Activated naive CD4-positive, alpha-beta T cell (primary cell): ENCODE results near the gene ABHD2.
"Not testable (repeated sequence)": the region's sequence is repeated elsewhere in the genome, so short reads cannot be mapped to it uniquely, and the experiment has no call there.

ENCODE experiments used
- DNase-seq, 4 experiments: peaks; one replicate each; lab custom pipeline; 2025; lab: John Stamatoyannopoulos, UW

Gene ABHD2

GRCh38 chr15:89075101-89075640 lies 13.1 kb upstream of the ABHD2 start:
- no peak for DNase-seq

DNA sequence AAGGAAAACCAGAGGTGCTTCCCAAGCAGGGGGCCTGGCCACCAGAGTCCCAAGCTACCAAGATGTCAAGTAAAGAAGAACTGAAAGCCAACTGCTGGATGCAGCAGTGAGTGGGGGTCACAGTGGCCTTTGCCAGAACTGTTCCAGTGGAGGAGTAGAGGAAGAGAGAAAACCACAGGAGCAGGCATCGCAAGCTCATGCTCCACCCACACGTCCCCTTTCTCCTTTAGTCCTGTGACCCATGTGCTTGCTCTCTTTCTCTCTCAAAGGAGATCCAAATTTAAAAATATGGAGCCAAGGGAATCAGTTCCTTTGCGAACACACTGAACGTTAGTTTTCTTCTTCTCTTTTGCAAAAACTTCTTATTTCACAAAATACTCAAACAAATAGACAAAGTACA lies 12.4 kb upstream of the ABHD2 start:
- DNase-seq: no peak

GRCh38 chr15:89077750-89078149 lies 10.5 kb upstream of the ABHD2 start:
- no peak for DNase-seq

DNA sequence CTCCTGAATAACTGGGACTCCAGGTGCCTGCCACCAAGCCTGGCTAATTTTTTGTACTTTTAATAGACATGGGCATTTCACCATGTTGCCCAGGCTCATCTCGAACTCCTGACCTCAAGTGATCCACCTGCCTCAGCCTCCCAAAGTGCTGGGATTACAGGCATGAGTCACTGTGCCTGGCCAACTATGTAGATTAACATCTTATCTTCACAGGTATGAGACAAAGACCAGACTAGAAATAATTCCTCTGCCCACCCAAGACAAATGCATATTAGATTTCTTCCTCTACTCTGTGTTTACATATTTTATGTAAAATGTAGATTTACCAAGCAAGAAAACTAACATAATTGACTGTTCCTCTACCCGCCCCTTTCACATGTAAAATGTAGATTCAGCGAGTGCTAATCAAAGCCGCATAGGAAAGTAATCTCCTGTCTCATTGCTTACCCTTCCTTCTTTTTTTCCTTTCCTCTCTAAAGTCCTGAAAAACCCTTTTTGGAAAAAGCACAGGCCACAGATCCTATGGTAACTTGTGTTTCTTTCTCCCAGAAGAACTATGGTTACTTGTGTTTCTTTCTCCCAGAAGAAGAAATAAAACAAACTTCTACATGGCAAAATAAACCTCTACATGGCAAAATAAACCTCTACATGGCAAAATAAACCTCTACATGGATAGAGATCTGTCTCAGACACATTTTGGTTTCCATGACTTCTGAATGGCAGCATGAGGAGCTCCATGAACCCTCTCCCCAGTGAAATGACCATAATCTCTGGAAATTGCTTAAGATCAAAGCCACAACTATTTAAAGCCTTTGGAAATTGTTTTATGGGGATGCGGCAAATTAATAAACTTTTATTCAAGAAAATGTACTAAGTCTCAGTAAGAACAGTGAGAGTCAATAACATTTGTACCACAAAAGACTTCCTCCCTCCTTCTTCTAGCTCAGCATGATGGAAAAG lies 9.1 kb upstream of the ABHD2 start:
- no peak for DNase-seq

GRCh38 chr15:89081878-89082277 lies 6.4 kb upstream of the ABHD2 start:
- no peak for DNase-seq

DNA sequence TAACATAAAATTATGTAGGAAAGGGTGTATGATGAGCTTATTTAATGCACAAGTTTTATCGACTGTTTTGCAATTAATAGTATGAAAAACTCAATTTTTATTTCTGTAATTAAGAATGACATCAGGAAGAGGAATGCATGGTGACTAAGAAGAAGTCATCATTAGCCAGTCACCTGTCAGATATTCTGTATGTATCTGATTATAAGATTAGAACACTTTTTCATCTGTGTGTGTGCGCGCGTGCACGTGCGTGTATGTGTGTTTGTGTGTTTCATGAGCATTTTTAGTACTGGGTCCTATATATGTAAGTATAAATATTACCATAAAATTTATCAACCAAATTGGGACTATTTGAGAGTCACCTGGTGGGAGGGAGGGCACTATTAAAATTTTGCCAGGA lies 5.0 kb upstream of the ABHD2 start:
- no peak for DNase-seq

DNA sequence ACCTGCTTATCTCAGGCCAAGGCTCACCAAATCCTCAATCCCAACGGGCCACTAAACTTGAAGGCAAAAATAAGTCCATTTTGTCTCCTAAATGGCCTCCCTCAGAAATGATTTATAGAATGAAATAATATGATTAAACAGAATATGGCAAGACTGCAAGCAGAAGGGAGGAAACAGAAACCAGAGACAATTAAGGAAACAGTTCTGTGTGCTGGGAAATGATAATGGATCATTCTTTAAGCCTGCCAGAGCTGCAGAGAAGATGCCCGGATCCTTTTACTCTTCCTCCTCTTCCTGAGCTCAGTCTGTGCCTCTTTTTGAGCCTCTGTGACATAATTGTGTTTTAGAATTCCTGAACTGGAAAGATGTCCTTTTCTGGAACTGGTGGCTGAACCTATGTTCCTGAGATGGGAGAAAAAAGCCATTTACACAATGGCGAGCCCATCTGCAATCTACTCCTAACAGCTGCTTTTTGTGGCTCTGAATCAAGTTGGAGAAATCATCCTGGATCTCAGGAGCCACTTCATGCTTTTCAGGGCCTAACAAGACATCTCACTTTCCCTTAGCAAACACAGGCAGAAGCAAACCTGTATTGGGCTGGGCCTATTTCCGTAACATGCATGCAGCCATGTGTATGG lies 2.8 kb upstream of the ABHD2 start:
- no peak for DNase-seq

GRCh38 chr15:89085933-89086332 lies 2.3 kb upstream of the ABHD2 start:
- not testable (repeated sequence) for DNase-seq

DNA sequence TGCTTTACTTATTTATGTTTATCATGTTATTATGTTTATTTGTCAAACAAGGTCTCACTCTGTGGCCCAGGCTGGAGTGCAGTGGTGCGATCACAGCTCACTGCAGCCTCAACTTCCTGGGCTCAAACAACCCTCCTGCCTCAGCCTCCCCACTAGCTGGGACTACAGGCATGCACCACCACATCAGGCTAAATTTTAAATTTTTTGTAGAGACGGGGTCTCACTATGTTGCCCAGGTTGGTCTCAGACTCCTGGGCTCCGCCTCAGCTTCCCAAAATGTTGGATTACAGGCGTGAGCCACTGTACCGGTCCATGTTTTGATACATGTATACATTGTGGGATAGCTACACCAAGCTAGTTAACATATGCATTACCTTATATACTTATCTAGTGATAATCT lies 1.9 kb upstream of the ABHD2 start:
- not testable (repeated sequence) for DNase-seq

- no peak for DNase-seq
Measured at GRCh38 chr15:89087161-89087829, 961 bp upstream of the ABHD2 start.

DNA sequence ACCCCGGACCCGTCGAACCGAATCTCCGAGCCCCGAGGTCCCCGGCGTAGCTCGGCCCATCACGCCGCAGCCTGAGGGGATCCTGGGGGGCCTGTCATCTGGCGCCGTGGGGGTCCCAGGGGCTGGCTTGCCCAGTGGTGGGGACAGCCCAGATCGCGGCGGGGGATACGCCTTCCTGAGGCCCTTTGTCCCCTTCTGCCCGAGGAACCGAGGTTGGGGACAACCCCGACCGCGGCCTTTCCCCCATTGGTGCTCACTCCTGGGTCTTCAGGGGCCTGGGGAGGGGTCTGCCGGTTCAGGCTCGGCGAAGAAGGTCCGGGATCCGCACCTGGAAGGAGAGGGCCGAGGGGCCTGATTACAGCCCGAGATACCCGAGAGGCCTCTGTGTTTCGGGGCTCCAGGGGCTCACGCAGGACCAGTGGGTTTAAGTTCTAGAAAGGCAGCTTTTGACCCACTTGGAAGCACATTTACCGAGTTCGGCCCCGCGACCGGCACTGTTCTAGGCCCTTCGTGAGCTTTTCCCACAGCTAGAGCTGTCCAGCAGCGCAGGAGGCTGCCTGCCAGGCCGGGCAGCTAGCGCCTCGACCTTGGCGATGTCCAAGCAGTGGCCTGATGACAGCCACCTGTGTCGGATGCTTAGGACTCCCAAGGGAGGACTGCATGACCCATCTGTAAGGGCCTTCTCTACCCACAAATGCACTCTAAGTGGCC lies 504 bp downstream of the ABHD2 start:
- DNase-seq: peak in 2 of 4 experiments; percentile 13 to 45

DNA sequence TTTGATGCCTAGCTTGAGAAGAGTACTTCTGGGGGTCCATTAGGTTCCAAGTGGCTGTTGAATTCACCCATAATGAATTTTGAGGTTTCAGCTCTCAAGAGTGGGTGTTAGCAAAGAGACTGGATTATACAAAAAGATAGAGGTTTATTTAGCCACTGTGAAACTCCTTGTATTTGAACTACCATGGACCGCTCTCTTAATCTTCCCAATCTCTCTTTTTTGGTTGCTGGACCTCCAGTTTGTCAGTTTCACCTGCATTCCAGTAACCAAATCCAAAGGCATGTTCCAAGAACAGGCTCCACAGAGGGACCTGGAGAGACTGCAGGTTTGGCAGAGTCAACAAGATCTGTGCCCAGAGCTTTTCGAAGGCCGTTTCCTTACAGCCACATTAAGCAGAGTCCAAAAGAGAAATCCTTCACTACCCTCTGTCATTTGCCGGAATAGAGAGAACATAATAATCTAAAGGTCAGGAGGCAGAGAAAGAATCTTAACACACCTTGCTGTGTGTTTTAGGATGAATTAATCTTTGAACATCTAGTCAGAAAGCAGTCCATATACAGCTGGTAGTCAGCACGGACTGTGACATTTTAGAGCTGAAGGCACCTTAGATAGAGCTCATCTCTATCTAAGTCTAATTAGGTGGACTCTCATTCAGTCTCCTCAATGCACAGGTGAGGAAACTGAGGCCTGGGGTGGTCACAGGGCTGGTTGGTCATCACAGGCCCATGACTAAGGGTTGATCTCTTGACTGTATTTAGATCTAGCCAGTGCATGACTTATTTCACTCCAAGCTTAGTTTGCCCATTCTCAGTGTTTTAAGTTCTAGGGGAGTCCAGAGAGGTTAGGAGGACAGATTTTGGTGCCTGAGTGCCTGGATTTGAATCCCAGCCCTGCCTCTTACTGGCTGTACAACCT lies 1.3 kb downstream of the ABHD2 start:
- DNase-seq: no peak

GRCh38 chr15:89090791-89091626 lies 2.8 kb downstream of the ABHD2 start:
- peak in 3 of 4 experiments; percentile 11 to 19 (median 15) for DNase-seq

GRCh38 chr15:89091627-89092220 lies 3.5 kb downstream of the ABHD2 start:
- DNase-seq: no peak

GRCh38 chr15:89093509-89093908 lies 5.3 kb downstream of the ABHD2 start:
- no peak for DNase-seq

- DNase-seq: no peak
Measured at GRCh38 chr15:89095073-89095472, 6.8 kb downstream of the ABHD2 start.

- DNase-seq: no peak
Measured at GRCh38 chr15:89095556-89095955, 7.3 kb downstream of the ABHD2 start.

GRCh38 chr15:89096664-89097063 lies 8.4 kb downstream of the ABHD2 start:
- DNase-seq: no peak

DNA sequence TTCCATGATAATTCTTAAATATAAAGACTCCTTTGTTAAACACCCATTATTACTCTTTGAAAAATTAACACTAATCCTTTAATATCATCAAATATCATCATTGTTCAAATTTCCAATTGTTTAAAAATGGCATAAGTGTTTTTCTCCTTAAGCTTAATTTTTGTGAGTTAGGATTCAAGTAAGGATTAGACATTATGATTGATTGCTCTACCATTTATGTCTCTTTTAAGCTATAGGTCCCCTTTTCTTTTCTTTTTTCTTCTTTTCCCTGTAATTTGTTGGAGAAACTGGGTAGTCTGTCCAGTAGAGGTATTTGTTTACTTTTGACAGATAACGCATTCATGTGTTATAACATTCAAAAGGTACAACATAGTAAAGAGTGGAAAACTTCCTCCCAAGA lies 9.1 kb downstream of the ABHD2 start:
- no peak for DNase-seq
